SU-DHL-6 (cell line): Measurements from ENCODE around the gene DNAJC30.

Experiments used
- CTCF ChIP-seq: fragments of 200-600 bp; sonication (generic); IDR thresholded peaks from one replicate; pipeline ENCODE4 v1.5.1; 2017; ENCODE audit warnings: antibody characterized with exemption, mild to moderate bottlenecking, low read length, moderate library complexity; ENCODE audit not compliant: insufficient read depth, poor library complexity, severe bottlenecking
- EZH2phosphoT487 ChIP-seq: fragments of 200-600 bp; sonication (generic), shearing (Covaris generic); conservative IDR thresholded peaks from 2 replicates; pipeline ENCODE4 v1.6.1; 2018; ENCODE audit warnings: mild to moderate bottlenecking, antibody characterized with exemption, low read length, moderate library complexity, mixed read lengths

- no peak for TF ChIP-seq CTCF
- TF ChIP-seq EZH2phosphoT487, result no peak
These were observed 4.4 kb downstream of the DNAJC30 start for GRCh38 chr7:73678862-73679261.
